ENCODE results near the gene LCN15.

The LCN15 gene

GRCh38 chr9:136739509-136739908, 24.8 kb downstream of the LCN15 start:
- DNase-seq (ENCODE audit: low read depth), result no peak
- no peak for TF ChIP-seq CTCF (conservative IDR thresholded peaks at IDR 0.05; ENCODE audit: control insufficient read depth, insufficient read depth, low read depth, low read length)
- no peak overlapping the region for H3K4me3 ChIP-seq (ENCODE audit: control insufficient read depth, low read depth, low read length)

- no peak overlapping the region for H3K4me3 ChIP-seq (ENCODE audit: control insufficient read depth, low read depth, low read length)
- DNase-seq (ENCODE audit: low read depth), result no peak
- TF ChIP-seq CTCF (conservative IDR thresholded peaks at IDR 0.05; ENCODE audit: control insufficient read depth, insufficient read depth, low read depth, low read length), result no peak
Measured at GRCh38 chr9:136738960-136739359, 25.4 kb downstream of the LCN15 start.

GRCh38 chr9:136735812-136736480, 28.4 kb downstream of the LCN15 start:
- H3K4me3 ChIP-seq (ENCODE audit: control insufficient read depth, low read depth, low read length), result no peak overlapping the region
- no peak for DNase-seq (ENCODE audit: low read depth)
- TF ChIP-seq CTCF (conservative IDR thresholded peaks at IDR 0.05; ENCODE audit: control insufficient read depth, insufficient read depth, low read depth, low read length), result no peak

- H3K4me3 ChIP-seq (ENCODE audit: control insufficient read depth, low read depth, low read length), result no peak overlapping the region
- TF ChIP-seq CTCF (conservative IDR thresholded peaks at IDR 0.05; ENCODE audit: control insufficient read depth, insufficient read depth, low read depth, low read length), result no peak
- DNase-seq (ENCODE audit: low read depth), result no peak
Measured at GRCh38 chr9:136734837-136735496, 29.4 kb downstream of the LCN15 start.

- no peak for DNase-seq (ENCODE audit: low read depth)
- no peak for TF ChIP-seq CTCF (conservative IDR thresholded peaks at IDR 0.05; ENCODE audit: control insufficient read depth, insufficient read depth, low read depth, low read length)
- no peak overlapping the region for H3K4me3 ChIP-seq (ENCODE audit: control insufficient read depth, low read depth, low read length)
Measured at GRCh38 chr9:136733611-136734010, 30.7 kb downstream of the LCN15 start.

GRCh38 chr9:136732444-136733178, 31.7 kb downstream of the LCN15 start:
- no peak for DNase-seq (ENCODE audit: low read depth)
- H3K4me3 ChIP-seq (ENCODE audit: control insufficient read depth, low read depth, low read length), result no peak overlapping the region
- TF ChIP-seq CTCF (conservative IDR thresholded peaks at IDR 0.05; ENCODE audit: control insufficient read depth, insufficient read depth, low read depth, low read length), result no peak

Measured in fibroblast of mammary gland (primary cell).